Liver (tissue), 9 donors: Measurements from ENCODE around the gene FCRL6. TPM values are rescaled to one million over a fixed set of nuclear protein-coding genes. Genes with fewer than 3 reads are reported as not detected.

Source experiments
- DNase-seq: peaks from one replicate; pipeline ENCODE4 v3.0.0-alpha.2; 2017; ENCODE audit warnings: low spot score
- H3K27ac ChIP-seq, 2 donors: one replicate each; pipeline ENCODE4 v1.7.0; 2013; ENCODE audit warnings: inconsistent platforms in 2 of 2, low read length in 2 of 2, control low read depth in 1 of 2, low read depth in 1 of 2, mild to moderate bottlenecking in 1 of 2
- H3K27me3 ChIP-seq, 4 donors: one replicate each; pipeline versions ENCODE4 v1.6.1 to v1.7.0; 2013; ENCODE audit warnings: low read length in 3 of 4, inconsistent platforms in 1 of 4, mild to moderate bottlenecking in 1 of 4, moderate library complexity in 1 of 4; ENCODE audit not compliant: control insufficient read depth in 4 of 4, insufficient read depth in 4 of 4
- H3K36me3 ChIP-seq, 4 donors: one replicate each; pipeline versions ENCODE4 v1.6.1 to v1.7.0; 2013; ENCODE audit warnings: low read length in 3 of 4, mild to moderate bottlenecking in 3 of 4, low read depth in 1 of 4, moderate library complexity in 1 of 4; ENCODE audit not compliant: control insufficient read depth in 4 of 4, insufficient read depth in 3 of 4
- H3K4me1 ChIP-seq, 4 donors: one replicate each; pipeline versions ENCODE4 v1.6.1 to v1.7.0; 2013; ENCODE audit warnings: low read length in 3 of 4, mild to moderate bottlenecking in 3 of 4, moderate library complexity in 1 of 4; ENCODE audit not compliant: control insufficient read depth in 4 of 4, insufficient read depth in 4 of 4
- H3K4me3 ChIP-seq, 3 donors: one replicate each; pipeline versions ENCODE4 v1.6.1 to v1.7.0; 2013; ENCODE audit warnings: low read length in 3 of 3, control low read depth in 1 of 3, low read depth in 1 of 3, mild to moderate bottlenecking in 1 of 3
- H3K9ac ChIP-seq, 2 donors: one replicate each; pipeline ENCODE4 v1.7.0; 2013; ENCODE audit warnings: low read length in 2 of 2, mild to moderate bottlenecking in 2 of 2, moderate library complexity in 2 of 2, control low read depth in 1 of 2, low read depth in 1 of 2
- H3K9me3 ChIP-seq, 4 donors: one replicate each; pipeline versions ENCODE4 v1.6.1 to v1.7.0; 2013; ENCODE audit warnings: low read length in 3 of 4; ENCODE audit not compliant: control insufficient read depth in 4 of 4
- EGR1 ChIP-seq, 2 donors: IDR thresholded peaks; 2 replicates each; pipeline ENCODE4 v1.6.1; 2016 to 2018; ENCODE audit warnings: antibody characterized with exemption in 2 of 2, low read depth in 2 of 2
- FOXA1 ChIP-seq: IDR thresholded peaks from 2 replicates; pipeline ENCODE4 v1.6.1; 2016; ENCODE audit warnings: antibody characterized with exemption
- FOXA2 ChIP-seq: IDR thresholded peaks from 2 replicates; pipeline ENCODE4 v1.6.1; 2016; ENCODE audit warnings: antibody characterized with exemption
- GABPA ChIP-seq, 2 donors: IDR thresholded peaks in 1 of 2; conservative IDR thresholded peaks in 1 of 2; 2 replicates each; pipeline ENCODE4 v1.6.1; 2016; ENCODE audit warnings: antibody characterized with exemption in 2 of 2, mild to moderate bottlenecking in 1 of 2, moderate library complexity in 1 of 2
- HNF4A ChIP-seq, 2 donors: conservative IDR thresholded peaks; 2 replicates each; pipeline ENCODE4 v1.6.1; 2016; ENCODE audit warnings: antibody characterized with exemption in 2 of 2, mild to moderate bottlenecking in 2 of 2
- HNF4G ChIP-seq: IDR thresholded peaks from 2 replicates; pipeline ENCODE4 v1.6.1; 2016; ENCODE audit warnings: antibody characterized with exemption
- JUND ChIP-seq, 2 donors: IDR thresholded peaks; 2 replicates each; pipeline ENCODE4 v1.6.1; 2016; ENCODE audit warnings: antibody characterized with exemption in 2 of 2
- NR2F2 ChIP-seq: IDR thresholded peaks from 2 replicates; pipeline ENCODE4 v1.6.1; 2016; ENCODE audit warnings: antibody characterized with exemption
- RAD21 ChIP-seq, 2 donors: IDR thresholded peaks; 2 replicates each; pipeline ENCODE4 v1.6.1; 2016; ENCODE audit warnings: antibody characterized with exemption in 2 of 2, mild to moderate bottlenecking in 2 of 2
- RXRA ChIP-seq, 2 donors: IDR thresholded peaks; 2 replicates each; pipeline ENCODE4 v1.6.1; 2017 to 2018; ENCODE audit warnings: antibody characterized with exemption in 2 of 2, mild to moderate bottlenecking in 1 of 2
- SP1 ChIP-seq: IDR thresholded peaks from 2 replicates; pipeline ENCODE4 v1.6.1; 2018; ENCODE audit warnings: antibody characterized with exemption, mild to moderate bottlenecking
- TAF1 ChIP-seq: conservative IDR thresholded peaks from 2 replicates; pipeline ENCODE4 v1.6.1; 2016; ENCODE audit warnings: antibody characterized with exemption, mild to moderate bottlenecking
- YY1 ChIP-seq: IDR thresholded peaks from 2 replicates; pipeline ENCODE4 v1.6.1; 2016; ENCODE audit warnings: antibody characterized with exemption, mild to moderate bottlenecking
- WGBS: extraction: QIAGEN DNeasy Blood & Tissue Kit; methylation state at CpG from one replicate; pipeline ENCODE4 v1.1.7; 2013; 5-methylcytosine and 5-hydroxymethylcytosine counted together
- polyA plus RNA-seq, 2 donors: library from polyadenylated mRNA; stranded (reverse) in 1 of 2; unstranded in 1 of 2; fragments of 200-250 nt in 1 of 2; fragments of >200 nt in 1 of 2; fragmentation: Nextera tagmentation in 1 of 2; extraction: Ambion mirVana in 1 of 2; gene quantifications; one replicate each; pipeline versions ENCODE4 v1.2.1 to v1.2.3, GENCODE V29; 2013 to 2015
- total RNA-seq, 2 donors: library from RNA; depleted of rRNA; stranded (reverse); fragments of >200 nt; gene quantifications; one replicate each; pipeline ENCODE4 v1.2.3, GENCODE V29; 2014
- TF ChIP-seq, protein P1 (sequence below): IDR thresholded peaks from 2 replicates; pipeline ENCODE4 v1.6.1; 2016; ENCODE audit warnings: antibody characterized with exemption
- TF ChIP-seq, protein P2 (sequence below): IDR thresholded peaks from 2 replicates; pipeline ENCODE4 v1.6.1; 2016; ENCODE audit warnings: antibody characterized with exemption, mild to moderate bottlenecking
- TF ChIP-seq, protein P3 (sequence below): IDR thresholded peaks from 2 replicates; pipeline ENCODE4 v1.6.1; 2016; ENCODE audit warnings: antibody characterized with exemption
- TF ChIP-seq, protein P4 (sequence below): fragments of 150-350 bp; IDR thresholded peaks from 2 replicates; pipeline ENCODE4 v1.5.1; 2017; ENCODE audit warnings: improper control_type of control experiment, low read depth, low read length; ENCODE audit not compliant: missing input control
- TF ChIP-seq, protein P5 (sequence below): IDR thresholded peaks from 2 replicates; pipeline ENCODE4 v1.6.1; 2016; ENCODE audit warnings: antibody characterized with exemption
- donor health status: healthy.
- donor health status: healthy.
- donor health status: healthy.
- donor health status: healthy.
- donor health status: healthy.

FCRL6 gene
- total and polyA plus RNA-seq, 4 donors: 0.09 to 2.7 (median 0.71) TPM

DNA sequence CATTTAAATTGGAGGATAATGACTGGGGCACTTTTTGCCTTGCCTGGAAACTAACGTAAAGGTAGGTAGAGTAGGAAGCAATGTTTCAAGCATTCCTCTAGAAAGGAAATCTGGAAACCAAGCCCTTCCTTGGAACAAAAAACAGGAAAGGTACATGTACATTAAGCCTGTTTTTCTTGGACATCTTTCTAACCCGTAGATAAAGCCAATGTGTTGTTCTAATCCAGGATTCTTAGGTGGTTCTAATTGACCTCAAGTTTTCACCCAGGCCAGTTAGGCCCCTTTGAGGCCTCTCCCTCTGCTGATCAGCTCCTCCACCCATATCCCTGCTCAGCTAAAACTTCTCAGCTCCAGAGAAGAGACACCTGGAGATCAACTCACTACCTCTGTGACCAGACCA, 27.7 kb upstream of the FCRL6 start:
- TF ChIP-seq FOXA1: no peak
- TF ChIP-seq, protein P1, sequence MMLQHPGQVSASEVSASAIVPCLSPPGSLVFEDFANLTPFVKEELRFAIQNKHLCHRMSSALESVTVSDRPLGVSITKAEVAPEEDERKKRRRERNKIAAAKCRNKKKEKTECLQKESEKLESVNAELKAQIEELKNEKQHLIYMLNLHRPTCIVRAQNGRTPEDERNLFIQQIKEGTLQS: no peak
- TF ChIP-seq YY1: no peak
- no peak for TF ChIP-seq TAF1
- TF ChIP-seq, protein P2, sequence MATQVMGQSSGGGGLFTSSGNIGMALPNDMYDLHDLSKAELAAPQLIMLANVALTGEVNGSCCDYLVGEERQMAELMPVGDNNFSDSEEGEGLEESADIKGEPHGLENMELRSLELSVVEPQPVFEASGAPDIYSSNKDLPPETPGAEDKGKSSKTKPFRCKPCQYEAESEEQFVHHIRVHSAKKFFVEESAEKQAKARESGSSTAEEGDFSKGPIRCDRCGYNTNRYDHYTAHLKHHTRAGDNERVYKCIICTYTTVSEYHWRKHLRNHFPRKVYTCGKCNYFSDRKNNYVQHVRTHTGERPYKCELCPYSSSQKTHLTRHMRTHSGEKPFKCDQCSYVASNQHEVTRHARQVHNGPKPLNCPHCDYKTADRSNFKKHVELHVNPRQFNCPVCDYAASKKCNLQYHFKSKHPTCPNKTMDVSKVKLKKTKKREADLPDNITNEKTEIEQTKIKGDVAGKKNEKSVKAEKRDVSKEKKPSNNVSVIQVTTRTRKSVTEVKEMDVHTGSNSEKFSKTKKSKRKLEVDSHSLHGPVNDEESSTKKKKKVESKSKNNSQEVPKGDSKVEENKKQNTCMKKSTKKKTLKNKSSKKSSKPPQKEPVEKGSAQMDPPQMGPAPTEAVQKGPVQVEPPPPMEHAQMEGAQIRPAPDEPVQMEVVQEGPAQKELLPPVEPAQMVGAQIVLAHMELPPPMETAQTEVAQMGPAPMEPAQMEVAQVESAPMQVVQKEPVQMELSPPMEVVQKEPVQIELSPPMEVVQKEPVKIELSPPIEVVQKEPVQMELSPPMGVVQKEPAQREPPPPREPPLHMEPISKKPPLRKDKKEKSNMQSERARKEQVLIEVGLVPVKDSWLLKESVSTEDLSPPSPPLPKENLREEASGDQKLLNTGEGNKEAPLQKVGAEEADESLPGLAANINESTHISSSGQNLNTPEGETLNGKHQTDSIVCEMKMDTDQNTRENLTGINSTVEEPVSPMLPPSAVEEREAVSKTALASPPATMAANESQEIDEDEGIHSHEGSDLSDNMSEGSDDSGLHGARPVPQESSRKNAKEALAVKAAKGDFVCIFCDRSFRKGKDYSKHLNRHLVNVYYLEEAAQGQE: no peak
- TF ChIP-seq, protein P3, sequence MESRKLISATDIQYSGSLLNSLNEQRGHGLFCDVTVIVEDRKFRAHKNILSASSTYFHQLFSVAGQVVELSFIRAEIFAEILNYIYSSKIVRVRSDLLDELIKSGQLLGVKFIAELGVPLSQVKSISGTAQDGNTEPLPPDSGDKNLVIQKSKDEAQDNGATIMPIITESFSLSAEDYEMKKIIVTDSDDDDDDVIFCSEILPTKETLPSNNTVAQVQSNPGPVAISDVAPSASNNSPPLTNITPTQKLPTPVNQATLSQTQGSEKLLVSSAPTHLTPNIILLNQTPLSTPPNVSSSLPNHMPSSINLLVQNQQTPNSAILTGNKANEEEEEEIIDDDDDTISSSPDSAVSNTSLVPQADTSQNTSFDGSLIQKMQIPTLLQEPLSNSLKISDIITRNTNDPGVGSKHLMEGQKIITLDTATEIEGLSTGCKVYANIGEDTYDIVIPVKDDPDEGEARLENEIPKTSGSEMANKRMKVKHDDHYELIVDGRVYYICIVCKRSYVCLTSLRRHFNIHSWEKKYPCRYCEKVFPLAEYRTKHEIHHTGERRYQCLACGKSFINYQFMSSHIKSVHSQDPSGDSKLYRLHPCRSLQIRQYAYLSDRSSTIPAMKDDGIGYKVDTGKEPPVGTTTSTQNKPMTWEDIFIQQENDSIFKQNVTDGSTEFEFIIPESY: no peak
- TF ChIP-seq GABPA (IDR thresholded peaks at IDR 0.05 in 1 of 2, conservative IDR thresholded peaks at IDR 0.05 in 1 of 2): no peak
- TF ChIP-seq EGR1 (IDR thresholded peaks at IDR 0.05; ENCODE audit: low read depth in 2 of 2): no peak
- TF ChIP-seq, protein P4, sequence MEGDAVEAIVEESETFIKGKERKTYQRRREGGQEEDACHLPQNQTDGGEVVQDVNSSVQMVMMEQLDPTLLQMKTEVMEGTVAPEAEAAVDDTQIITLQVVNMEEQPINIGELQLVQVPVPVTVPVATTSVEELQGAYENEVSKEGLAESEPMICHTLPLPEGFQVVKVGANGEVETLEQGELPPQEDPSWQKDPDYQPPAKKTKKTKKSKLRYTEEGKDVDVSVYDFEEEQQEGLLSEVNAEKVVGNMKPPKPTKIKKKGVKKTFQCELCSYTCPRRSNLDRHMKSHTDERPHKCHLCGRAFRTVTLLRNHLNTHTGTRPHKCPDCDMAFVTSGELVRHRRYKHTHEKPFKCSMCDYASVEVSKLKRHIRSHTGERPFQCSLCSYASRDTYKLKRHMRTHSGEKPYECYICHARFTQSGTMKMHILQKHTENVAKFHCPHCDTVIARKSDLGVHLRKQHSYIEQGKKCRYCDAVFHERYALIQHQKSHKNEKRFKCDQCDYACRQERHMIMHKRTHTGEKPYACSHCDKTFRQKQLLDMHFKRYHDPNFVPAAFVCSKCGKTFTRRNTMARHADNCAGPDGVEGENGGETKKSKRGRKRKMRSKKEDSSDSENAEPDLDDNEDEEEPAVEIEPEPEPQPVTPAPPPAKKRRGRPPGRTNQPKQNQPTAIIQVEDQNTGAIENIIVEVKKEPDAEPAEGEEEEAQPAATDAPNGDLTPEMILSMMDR: no peak
- no peak for TF ChIP-seq RXRA (IDR thresholded peaks at IDR 0.05)
- no peak for TF ChIP-seq NR2F2
- TF ChIP-seq JUND (IDR thresholded peaks at IDR 0.05): no peak
- no peak for TF ChIP-seq FOXA2
- TF ChIP-seq RAD21 (IDR thresholded peaks at IDR 0.05): no peak
- TF ChIP-seq HNF4A (conservative IDR thresholded peaks at IDR 0.05): no peak
- no peak for TF ChIP-seq HNF4G
- no peak for TF ChIP-seq SP1
- TF ChIP-seq, protein P5, sequence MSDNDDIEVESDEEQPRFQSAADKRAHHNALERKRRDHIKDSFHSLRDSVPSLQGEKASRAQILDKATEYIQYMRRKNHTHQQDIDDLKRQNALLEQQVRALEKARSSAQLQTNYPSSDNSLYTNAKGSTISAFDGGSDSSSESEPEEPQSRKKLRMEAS: no peak
- Histone ChIP-seq H3K4me1 (peaks cover 3 to 13% (median 5%) of the 10 kb centered on the region in 4 donors), H3K27me3 (no peaks in the 10 kb centered on the region), H3K36me3 (no peaks in the 10 kb centered on the region), H3K9ac (no peak overlapping the region), H3K9me3 (no peaks in the 10 kb centered on the region), H3K27ac (no peak overlapping the region), H3K4me3 (no peak overlapping the region)
- no peak for DNase-seq
- 87% methylated on average over 2 of the region's 2 CpGs for WGBS
